ENCODE data around the gene GPR160. TPM values are rescaled to one million over a fixed set of nuclear protein-coding genes. Genes with fewer than 3 reads are reported as not detected.
A peak's percentile ranks its signal among the peaks of the same experiment; 100 is the strongest.

The GPR160 gene
- total and polyA plus RNA-seq, 9 of the 15 experiments (the other 6 are each of a cell fraction or from before 2014, with no cell fraction given): 1.3 to 10.5 (median 8.3) TPM

GRCh38 chr3:170076715-170077238 is 39.0 kb downstream of the GPR160 start (continued):
- no peak for TF ChIP-seq MTF1 (CRISPR knock-in tag; IDR thresholded peaks at IDR 0.05; ENCODE audit: borderline replicate concordance)
- TF ChIP-seq ZHX1 (conservative IDR thresholded peaks at IDR 0.05; ENCODE audit: low read length): no peak
- no peak for TF ChIP-seq DDX20 (tag; IDR thresholded peaks at IDR 0.05; ENCODE audit: low read depth)
- TF ChIP-seq RFX7 (CRISPR knock-in tag; IDR thresholded peaks at IDR 0.05): no peak
- TF ChIP-seq EP400 (IDR thresholded peaks at IDR 0.05): 0 out of 2 replicates have a peak, but pooled peaks have one; percentile 7
- TF ChIP-seq ZNF184 (CRISPR knock-in tag; IDR thresholded peaks at IDR 0.05): no peak
- no peak for TF ChIP-seq TEAD1 (CRISPR knock-in tag; IDR thresholded peaks at IDR 0.05)
- TF ChIP-seq STAT5A (IDR thresholded peaks at IDR 0.05; ENCODE audit: borderline replicate concordance, low read length): no peak
- peak; percentile 16; the same call in 1 of the 2 replicates for TF ChIP-seq TAL1 (IDR thresholded peaks at IDR 0.05)
- TF ChIP-seq ZBTB33 (CRISPR knock-in tag; IDR thresholded peaks at IDR 0.05): peak; percentile 54
- TF ChIP-seq BACH1 (tag; IDR thresholded peaks at IDR 0.05): no peak
- no peak for TF ChIP-seq MXD1 (CRISPR knock-in tag; IDR thresholded peaks at IDR 0.05; ENCODE audit: borderline replicate concordance, poor library complexity, severe bottlenecking)
- no peak for TF ChIP-seq ZNF586 (CRISPR knock-in tag; conservative IDR thresholded peaks at IDR 0.05)
- TF ChIP-seq SNAPC5 (CRISPR knock-in tag; IDR thresholded peaks at IDR 0.05): no peak
- TF ChIP-seq CBFA2T3 (IDR thresholded peaks at IDR 0.05): peak; percentile 56
- TF ChIP-seq ZNF134 (CRISPR knock-in tag; conservative IDR thresholded peaks at IDR 0.05): no peak
- TF ChIP-seq TCF3 (CRISPR knock-in tag; IDR thresholded peaks at IDR 0.05): peak; percentile 71
- peak; percentile 79; the same call in 1 of the 2 replicates for TF ChIP-seq ADNP (tag; IDR thresholded peaks at IDR 0.05)
- TF ChIP-seq HMG20B (CRISPR knock-in tag; IDR thresholded peaks at IDR 0.05): no peak
- no peak for TF ChIP-seq ATF7 (IDR thresholded peaks at IDR 0.05)
- no peak for TF ChIP-seq ZC3H11A (IDR thresholded peaks at IDR 0.05; ENCODE audit: low read depth, low read length)
- TF ChIP-seq BCOR (IDR thresholded peaks at IDR 0.05): no peak
- no peak for TF ChIP-seq KAT7 (CRISPR knock-in tag; IDR thresholded peaks at IDR 0.05; ENCODE audit: borderline replicate concordance)
- TF ChIP-seq ZNF77 (CRISPR knock-in tag; IDR thresholded peaks at IDR 0.05): no peak
- TF ChIP-seq ZC3H8 (IDR thresholded peaks at IDR 0.05): no peak
- peak; percentile 29 for TF ChIP-seq CBFA2T2 (conservative IDR thresholded peaks at IDR 0.05)

Data from K562 (cell line).